IMR-90 (cell line): ENCODE results near the gene RBMS2. TPM values are rescaled to one million over a fixed set of nuclear protein-coding genes. Genes with fewer than 3 reads are reported as not detected.

Source experiments
- ATAC-seq: fragments of 200-7000 bp; cut with Tn5 transposase; 2 replicates; pipeline ENCODE4 v1.9.1; 2020; ENCODE audit warnings: low read depth, mild to moderate bottlenecking, moderate library complexity
- BruUV-seq: library from RNA; stranded (reverse); fragments of 400-500 nt; replicated peaks from 2 replicates; lab custom pipeline; 2021; lab: Mats Ljungman, UMichigan
- CTCF ChIA-PET: fragments of 300-600 bp; formaldehyde crosslinking; extraction: SDS; loops from one replicate; lab custom pipeline; 2021; ENCODE audit warnings: antibody characterized with exemption; lab: Yijun Ruan, JAX
- POLR2A ChIA-PET: fragments of 300-600 bp; sonication (Branson Sonifier 250); formaldehyde crosslinking; loops from one replicate; lab custom pipeline; 2022; ENCODE audit warnings: antibody characterized with exemption; ENCODE audit not compliant: unreplicated experiment; lab: Charles Lee
- DNase-seq: peaks from one replicate; pipeline ENCODE4 v3.0.0; 2013
- H2AFZ ChIP-seq: replicated peaks from 2 replicates; pipeline ENCODE3; 2013; ENCODE audit warnings: low read length, mild to moderate bottlenecking; ENCODE audit not compliant: poor library complexity
- H2AK5ac ChIP-seq: 2 replicates; pipeline ENCODE4 v1.6.1; 2013; ENCODE audit warnings: low read depth, low read length, inconsistent platforms
- H2AK9ac ChIP-seq: replicated peaks from 2 replicates; pipeline ENCODE3; 2013; ENCODE audit warnings: mild to moderate bottlenecking, low read depth, low read length, moderate library complexity; ENCODE audit not compliant: poor library complexity
- H2BK120ac ChIP-seq: 2 replicates; pipeline ENCODE4 v1.6.1; 2013; ENCODE audit warnings: low read depth, low read length, inconsistent platforms
- H2BK15ac ChIP-seq: 3 replicates; pipeline ENCODE4 v1.6.1; 2013; ENCODE audit warnings: low read depth, low read length, inconsistent platforms
- H2BK20ac ChIP-seq: 2 replicates; pipeline ENCODE4 v1.6.1; 2013; ENCODE audit warnings: low read depth, mild to moderate bottlenecking, inconsistent platforms, low read length, moderate library complexity
- H2BK5ac ChIP-seq: 2 replicates; pipeline ENCODE4 v1.6.1; 2013; ENCODE audit warnings: mild to moderate bottlenecking, low read depth, low read length, inconsistent platforms; ENCODE audit not compliant: poor library complexity, severe bottlenecking
- H3K14ac ChIP-seq: replicated peaks from 2 replicates; pipeline ENCODE4 v1.6.1; 2013; ENCODE audit warnings: low read depth, low read length, inconsistent platforms
- H3K18ac ChIP-seq: 2 replicates; pipeline ENCODE4 v1.6.1; 2013; ENCODE audit warnings: low read depth, low read length, control low read depth
- H3K23ac ChIP-seq: 2 replicates; pipeline ENCODE4 v1.6.1; 2013; ENCODE audit warnings: low read depth, low read length, inconsistent platforms
- H3K27ac ChIP-seq: 2 replicates; pipeline ENCODE4 v1.5.1; 2013; ENCODE audit warnings: mild to moderate bottlenecking, control low read depth, low read length; ENCODE audit not compliant: insufficient read depth
- H3K27me3 ChIP-seq: 2 replicates; pipeline ENCODE4 v1.6.1; 2013; ENCODE audit warnings: low read length; ENCODE audit not compliant: control insufficient read depth, insufficient read depth
- H3K36me3 ChIP-seq: 2 replicates; pipeline ENCODE4 v1.6.1; 2013; ENCODE audit warnings: low read length, mixed read lengths; ENCODE audit not compliant: control insufficient read depth, insufficient read depth
- H3K4ac ChIP-seq: 2 replicates; pipeline ENCODE4 v1.6.1; 2013; ENCODE audit warnings: low read depth, low read length, inconsistent platforms
- H3K4me1 ChIP-seq: 2 replicates; pipeline ENCODE4 v1.6.1; 2013; ENCODE audit warnings: low read length, mixed read lengths; ENCODE audit not compliant: control insufficient read depth, insufficient read depth
- H3K4me2 ChIP-seq: 2 replicates; pipeline ENCODE4 v1.6.1; 2013; ENCODE audit warnings: low read depth, mild to moderate bottlenecking, control low read depth, low read length, moderate library complexity
- H3K4me3 ChIP-seq: 2 replicates; pipeline ENCODE4 v1.5.1; 2013; ENCODE audit warnings: low read depth, mild to moderate bottlenecking, control low read depth, low read length, moderate library complexity; ENCODE audit not compliant: insufficient read depth
- H3K56ac ChIP-seq: 2 replicates; pipeline ENCODE4 v1.6.1; 2013; ENCODE audit warnings: low read length, inconsistent platforms; ENCODE audit not compliant: insufficient read depth; ENCODE audit errors: extremely low read depth
- H3K79me1 ChIP-seq, 2 experiments: 2 replicates each; pipeline ENCODE4 v1.6.1; 2013; ENCODE audit warnings: low read length in 2 of 2, inconsistent platforms in 1 of 2, low read depth in 1 of 2
- H3K9ac ChIP-seq: 2 replicates; pipeline ENCODE4 v1.6.1; 2013; ENCODE audit warnings: low read depth, low read length, control low read depth
- H3K9me1 ChIP-seq: 2 replicates; pipeline ENCODE4 v1.6.1; 2013; ENCODE audit warnings: low read length, inconsistent platforms; ENCODE audit not compliant: insufficient read depth
- H3K9me3 ChIP-seq: 2 replicates; pipeline ENCODE4 v1.6.1; 2013; ENCODE audit warnings: low read length; ENCODE audit not compliant: control insufficient read depth, insufficient read depth
- H4K20me1 ChIP-seq: 2 replicates; pipeline ENCODE4 v1.6.1; 2013; ENCODE audit warnings: low read length, inconsistent platforms; ENCODE audit not compliant: insufficient read depth
- H4K5ac ChIP-seq: 2 replicates; pipeline ENCODE4 v1.6.1; 2013; ENCODE audit warnings: mild to moderate bottlenecking, low read depth, low read length, control low read depth
- H4K8ac ChIP-seq, 2 experiments: 2 replicates each; pipeline ENCODE4 v1.6.1; 2013; ENCODE audit warnings: low read depth in 2 of 2, low read length in 2 of 2, control low read depth in 1 of 2, inconsistent platforms in 1 of 2
- H4K91ac ChIP-seq: 2 replicates; pipeline ENCODE4 v1.6.1; 2013; ENCODE audit warnings: low read depth, low read length, inconsistent platforms; ENCODE audit not compliant: insufficient read depth
- BHLHE40 ChIP-seq: fragments of 150-350 bp; IDR thresholded peaks from 2 replicates; pipeline ENCODE4 v1.6.1; 2016; ENCODE audit warnings: mild to moderate bottlenecking, low read depth, low read length
- CEBPB ChIP-seq: IDR thresholded peaks from 2 replicates; pipeline ENCODE4 v1.6.1; 2012; ENCODE audit warnings: low read depth, low read length, improper control_type of control experiment
- FOS ChIP-seq: fragments of 150-350 bp; IDR thresholded peaks from 2 replicates; pipeline ENCODE4 v1.6.1; 2016; ENCODE audit warnings: low read depth, low read length
- MAFK ChIP-seq: IDR thresholded peaks from 2 replicates; pipeline ENCODE4 v1.6.1; 2012; ENCODE audit warnings: low read depth, low read length, improper control_type of control experiment
- MAZ ChIP-seq: IDR thresholded peaks from 2 replicates; pipeline ENCODE4 v1.6.1; 2012; ENCODE audit warnings: low read depth, mild to moderate bottlenecking, low read length, improper control_type of control experiment, moderate library complexity, borderline replicate concordance
- MXI1 ChIP-seq: IDR thresholded peaks from 2 replicates; pipeline ENCODE4 v1.6.1; 2012; ENCODE audit warnings: low read depth, mild to moderate bottlenecking, low read length, moderate library complexity, borderline replicate concordance
- NFE2L2 ChIP-seq: fragments of 150-350 bp; IDR thresholded peaks from 2 replicates; pipeline ENCODE4 v1.6.1; 2016; ENCODE audit warnings: low read depth, mild to moderate bottlenecking, low read length
- POLR2A ChIP-seq: IDR thresholded peaks from 2 replicates; pipeline ENCODE4 v1.6.1; 2012; ENCODE audit warnings: mild to moderate bottlenecking, low read depth, low read length
- RAD21 ChIP-seq: IDR thresholded peaks from 2 replicates; pipeline ENCODE4 v1.6.1; 2012; ENCODE audit warnings: low read length, improper control_type of control experiment
- RCOR1 ChIP-seq: IDR thresholded peaks from 2 replicates; pipeline ENCODE4 v1.6.1; 2012; ENCODE audit warnings: mild to moderate bottlenecking, low read length, improper control_type of control experiment; ENCODE audit not compliant: insufficient replicate concordance
- RFX5 ChIP-seq: IDR thresholded peaks from 2 replicates; pipeline ENCODE4 v1.8.0; 2012; ENCODE audit warnings: low read depth, mild to moderate bottlenecking, low read length, moderate library complexity
- SMC3 ChIP-seq: fragments of 150-350 bp; IDR thresholded peaks from 2 replicates; pipeline ENCODE4 v1.6.1; 2016; ENCODE audit warnings: low read depth, mild to moderate bottlenecking, antibody characterized with exemption, low read length, moderate library complexity
- WGBS, 2 experiments: methylation state at CpG; one replicate each; pipeline versions ENCODE4 v1.1.5 to v1.1.7; 2013; ENCODE audit warnings: missing lambda C conversion rate in 2 of 2; ENCODE audit not compliant: insufficient read length in 1 of 2; ENCODE audit errors: extremely low coverage in 2 of 2; 5-methylcytosine and 5-hydroxymethylcytosine counted together
- dilution Hi-C: fragments of 300-500 bp; cut with HindIII; formaldehyde crosslinking; loops from one replicate; pipeline ENCODE4 v1.14.3; 2018; ENCODE audit warnings: low sequenced_read_pairs; ENCODE audit not compliant: unreplicated experiment
- in situ Hi-C: fragments of 300-500 bp; cut with MboI; formaldehyde crosslinking; loops from 3 replicates; pipeline ENCODE4 v1.14.3; 2019; ENCODE audit warnings: low sequenced_read_pairs, inconsistent platforms, mixed read lengths
- intact Hi-C: fragments of 100-400 bp; cut with micrococcal nuclease; formaldehyde crosslinking; loops from 2 replicates; pipeline ENCODE4 v1.10.0; 2022
- polyA plus RNA-seq, 3 experiments: library from polyadenylated mRNA; depleted of rRNA; stranded (reverse); fragments of >200 nt; gene quantifications; 2 replicates each; pipeline ENCODE4 v1.2.3, GENCODE V29; 2012; ENCODE audit warnings: low replicate concordance in 1 of 3
- total RNA-seq: library from RNA; depleted of rRNA; stranded (reverse); fragments of >200 nt; gene quantifications from 2 replicates; pipeline ENCODE4 v1.2.3, GENCODE V29; 2012
- TF ChIP-seq, protein P1 (sequence below): conservative IDR thresholded peaks from 2 replicates; pipeline ENCODE4 v1.5.1; 2012; ENCODE audit warnings: mild to moderate bottlenecking, low read depth, low read length, improper control_type of control experiment
- TF ChIP-seq, protein P2 (sequence below): fragments of 150-350 bp; IDR thresholded peaks from 2 replicates; pipeline ENCODE4 v1.6.1; 2016; ENCODE audit warnings: low read depth, mild to moderate bottlenecking, low read length, moderate library complexity, borderline replicate concordance
- TF ChIP-seq, protein P3 (sequence below): fragments of 150-350 bp; IDR thresholded peaks from 2 replicates; pipeline ENCODE4 v1.6.1; 2017; ENCODE audit warnings: mild to moderate bottlenecking, antibody characterized with exemption, low read length, low read depth

The RBMS2 gene
- total and polyA plus RNA-seq, 2 of the 4 experiments (the other 2 are of a cell fraction): 38.0 to 43.6 TPM

DNA sequence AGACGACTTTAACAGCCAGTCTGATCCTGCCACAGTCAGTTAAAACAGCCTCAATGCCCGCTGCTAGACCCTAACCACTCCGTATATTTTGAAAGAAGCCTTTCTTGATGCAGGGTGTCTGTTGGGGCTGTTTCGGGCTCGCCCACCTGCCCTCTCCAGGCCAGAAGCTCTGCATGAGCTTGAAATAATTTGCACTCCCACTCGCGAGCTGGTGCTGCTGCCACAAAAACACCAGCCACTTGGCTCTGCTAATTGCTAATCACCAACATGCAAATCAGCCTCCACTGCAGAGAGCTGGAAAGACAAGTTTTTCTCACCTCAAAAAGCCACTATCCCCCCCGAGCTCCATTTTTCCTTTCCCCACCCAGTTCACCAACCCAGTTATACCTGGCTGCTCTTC lies 93.0 kb downstream of the RBMS2 start:
- Histone ChIP-seq H2AFZ (no peak overlapping the region), H4K91ac (no peak overlapping the region), H3K4me2 (no peak overlapping the region), H3K9me3 (no peaks in the 10 kb centered on the region), H3K27ac (no peak overlapping the region), H3K36me3 (peaks cover 76% of the 10 kb centered on the region), H4K8ac (no peak overlapping the region), H2AK9ac (no peak overlapping the region), H2BK20ac (no peak overlapping the region), H3K9ac (no peak overlapping the region), H3K27me3 (no peaks in the 10 kb centered on the region), H3K4me3 (no peak overlapping the region), H3K9me1 (0 out of 2 replicates have a peak, but pooled peaks cover 3% of the 10 kb centered on the region), H2BK120ac (no peak overlapping the region), H3K4ac (no peak overlapping the region), H4K20me1 (peaks cover 28% of the 10 kb centered on the region), H3K79me1 (peaks cover 43 to 52% of the 10 kb centered on the region in 2 experiments), H3K4me1 (no peaks in the 10 kb centered on the region), H2BK15ac (no peak overlapping the region), H3K14ac (no peak overlapping the region), H4K5ac (no peak overlapping the region), H3K23ac (no peak overlapping the region), H2AK5ac (no peak overlapping the region), H3K56ac (no peak overlapping the region), H3K18ac (no peak overlapping the region), H2BK5ac (no peak overlapping the region)
- intact Hi-C loops (no loop called here), in situ Hi-C loops (no loop called here), dilution Hi-C loops (no loop called here)
- BruUV-seq: no TSS peak
- CTCF ChIA-PET: no interaction called here
- ATAC-seq: no peak
- POLR2A ChIA-PET: no interaction called here
- no peak for DNase-seq
- WGBS, 2 experiments: 92% methylated on average over 6 of the region's 8 CpGs; no CpG with 5 or more reads in 1 of the 2 experiments
- TF ChIP-seq, protein P1, sequence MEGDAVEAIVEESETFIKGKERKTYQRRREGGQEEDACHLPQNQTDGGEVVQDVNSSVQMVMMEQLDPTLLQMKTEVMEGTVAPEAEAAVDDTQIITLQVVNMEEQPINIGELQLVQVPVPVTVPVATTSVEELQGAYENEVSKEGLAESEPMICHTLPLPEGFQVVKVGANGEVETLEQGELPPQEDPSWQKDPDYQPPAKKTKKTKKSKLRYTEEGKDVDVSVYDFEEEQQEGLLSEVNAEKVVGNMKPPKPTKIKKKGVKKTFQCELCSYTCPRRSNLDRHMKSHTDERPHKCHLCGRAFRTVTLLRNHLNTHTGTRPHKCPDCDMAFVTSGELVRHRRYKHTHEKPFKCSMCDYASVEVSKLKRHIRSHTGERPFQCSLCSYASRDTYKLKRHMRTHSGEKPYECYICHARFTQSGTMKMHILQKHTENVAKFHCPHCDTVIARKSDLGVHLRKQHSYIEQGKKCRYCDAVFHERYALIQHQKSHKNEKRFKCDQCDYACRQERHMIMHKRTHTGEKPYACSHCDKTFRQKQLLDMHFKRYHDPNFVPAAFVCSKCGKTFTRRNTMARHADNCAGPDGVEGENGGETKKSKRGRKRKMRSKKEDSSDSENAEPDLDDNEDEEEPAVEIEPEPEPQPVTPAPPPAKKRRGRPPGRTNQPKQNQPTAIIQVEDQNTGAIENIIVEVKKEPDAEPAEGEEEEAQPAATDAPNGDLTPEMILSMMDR: no peak
- no peak for TF ChIP-seq RCOR1
- TF ChIP-seq CEBPB: no peak
- TF ChIP-seq BHLHE40: no peak
- TF ChIP-seq, protein P2, sequence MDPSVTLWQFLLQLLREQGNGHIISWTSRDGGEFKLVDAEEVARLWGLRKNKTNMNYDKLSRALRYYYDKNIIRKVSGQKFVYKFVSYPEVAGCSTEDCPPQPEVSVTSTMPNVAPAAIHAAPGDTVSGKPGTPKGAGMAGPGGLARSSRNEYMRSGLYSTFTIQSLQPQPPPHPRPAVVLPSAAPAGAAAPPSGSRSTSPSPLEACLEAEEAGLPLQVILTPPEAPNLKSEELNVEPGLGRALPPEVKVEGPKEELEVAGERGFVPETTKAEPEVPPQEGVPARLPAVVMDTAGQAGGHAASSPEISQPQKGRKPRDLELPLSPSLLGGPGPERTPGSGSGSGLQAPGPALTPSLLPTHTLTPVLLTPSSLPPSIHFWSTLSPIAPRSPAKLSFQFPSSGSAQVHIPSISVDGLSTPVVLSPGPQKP: no peak
- TF ChIP-seq RAD21: no peak
- no peak for TF ChIP-seq NFE2L2
- TF ChIP-seq FOS: no peak
- no peak for TF ChIP-seq SMC3
- no peak for TF ChIP-seq RFX5
- TF ChIP-seq MXI1: no peak
- TF ChIP-seq MAZ: no peak
- TF ChIP-seq MAFK: no peak
- TF ChIP-seq, protein P3, sequence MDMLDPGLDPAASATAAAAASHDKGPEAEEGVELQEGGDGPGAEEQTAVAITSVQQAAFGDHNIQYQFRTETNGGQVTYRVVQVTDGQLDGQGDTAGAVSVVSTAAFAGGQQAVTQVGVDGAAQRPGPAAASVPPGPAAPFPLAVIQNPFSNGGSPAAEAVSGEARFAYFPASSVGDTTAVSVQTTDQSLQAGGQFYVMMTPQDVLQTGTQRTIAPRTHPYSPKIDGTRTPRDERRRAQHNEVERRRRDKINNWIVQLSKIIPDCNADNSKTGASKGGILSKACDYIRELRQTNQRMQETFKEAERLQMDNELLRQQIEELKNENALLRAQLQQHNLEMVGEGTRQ: no peak
- no peak for TF ChIP-seq POLR2A
